Dermis blood vessel endothelial cell (primary cell): ENCODE measurements around the gene NDUFAF8. TPM values are rescaled to one million over a fixed set of nuclear protein-coding genes. Genes with fewer than 3 reads are reported as not detected.

Experiments used
- DNase-seq: peaks from one replicate; pipeline ENCODE4 v3.0.0; 2010
- total RNA-seq: library from RNA; depleted of rRNA; stranded (reverse); fragments of >200 nt; gene quantifications from 2 replicates; pipeline ENCODE4 v1.2.3, GENCODE V29; 2014

The NDUFAF8 gene
- total RNA-seq, 1 donor from 2014 or later, result 18.4 TPM

- DNase-seq, result no peak
These were observed 39.0 kb downstream of the NDUFAF8 start for GRCh38 chr17:81277946-81278693.

GRCh38 chr17:81278831-81279230 lies 39.7 kb downstream of the NDUFAF8 start:
- DNase-seq, result no peak

- DNase-seq, result no peak
These were observed 40.5 kb downstream of the NDUFAF8 start for GRCh38 chr17:81279278-81280275.

- DNase-seq, result no peak
These were observed 41.5 kb downstream of the NDUFAF8 start for GRCh38 chr17:81280571-81280970.

GRCh38 chr17:81282141-81282540 lies 43.0 kb downstream of the NDUFAF8 start:
- no peak for DNase-seq

- DNase-seq, result no peak
These were observed 43.8 kb downstream of the NDUFAF8 start for GRCh38 chr17:81282876-81283275.

- DNase-seq, result peak; percentile 80
These were observed 46.2 kb downstream of the NDUFAF8 start for GRCh38 chr17:81285179-81285878.

- peak; percentile 38 for DNase-seq
These were observed 46.8 kb downstream of the NDUFAF8 start for GRCh38 chr17:81285894-81286293.

- no peak for DNase-seq
These were observed 47.5 kb downstream of the NDUFAF8 start for GRCh38 chr17:81286491-81287145.

GRCh38 chr17:81287152-81287551 lies 48.0 kb downstream of the NDUFAF8 start:
- DNase-seq, result no peak

- DNase-seq, result no peak
These were observed 48.8 kb downstream of the NDUFAF8 start for GRCh38 chr17:81287741-81288430.

- DNase-seq, result no peak
These were observed 49.6 kb downstream of the NDUFAF8 start for GRCh38 chr17:81288715-81289114.

GRCh38 chr17:81289627-81290026 lies 50.5 kb downstream of the NDUFAF8 start:
- DNase-seq, result no peak

GRCh38 chr17:81290230-81290629 lies 51.1 kb downstream of the NDUFAF8 start:
- no peak for DNase-seq

Other genes starting within 250 kb of the NDUFAF8 start
- gene CHMP6, start 247.5 kb upstream of the NDUFAF8 start, total RNA-seq, result 19.2 and 28.6 TPM in 2 replicates
- 27.7 and 53.9 TPM in 2 replicates for gene BAIAP2, start 204.2 kb upstream of the NDUFAF8 start, total RNA-seq
- not detected in 2 replicates for gene PVALEF, start 73.8 kb upstream of the NDUFAF8 start, total RNA-seq
- gene AATK, start 73.1 kb upstream of the NDUFAF8 start, total RNA-seq, result 4.0 and 4.1 TPM in 2 replicates
- 11.3 and 12.3 TPM in 2 replicates for gene CEP131, start 16.4 kb upstream of the NDUFAF8 start, total RNA-seq
- gene TEPSIN, start 263 bp upstream of the NDUFAF8 start, total RNA-seq, result 12.1 and 24.5 TPM in 2 replicates
- gene SLC38A10, start 56.0 kb downstream of the NDUFAF8 start, total RNA-seq, result 101 and 106 TPM in 2 replicates
- 4.8 and 19.3 TPM in 2 replicates for gene BAHCC1, start 156.1 kb downstream of the NDUFAF8 start, total RNA-seq